ENCODE measurements around the gene GOLGA5. TPM values are rescaled to one million over a fixed set of nuclear protein-coding genes. Genes with fewer than 3 reads are reported as not detected.
"Not testable (repeated sequence)": the region's sequence is repeated elsewhere in the genome, so short reads cannot be mapped to it uniquely, and the experiment has no call there.

The GOLGA5 gene
- total and polyA plus RNA-seq, 2 donors (not counting 3 experiments of a cell fraction or from before 2014, with no cell fraction given): 16.3 to 28.9 TPM

GRCh38 chr14:92813201-92813600 lies 19.1 kb downstream of the GOLGA5 start:
- BruUV-seq (replicated peaks): no TSS peak
- H3K79me2 ChIP-seq (ENCODE audit: control insufficient read depth, insufficient read depth, low read length): no peaks in the 10 kb centered on the region
- dilution Hi-C loops (cut with MboI; ENCODE audit: extremely low pct_ligation_motif_present, low sequenced_read_pairs) (no loop called here), intact Hi-C loops (cut with micrococcal nuclease) (no loop called here)
- DNase-seq (ENCODE audit: low read depth, low spot score) (no peak), FAIRE-seq (no peak)
- H3K9me1 ChIP-seq (replicated peaks; ENCODE audit: control insufficient read depth, extremely low read depth, insufficient read depth, low read length): no peaks in the 10 kb centered on the region
- ChIA-PET CTCF (interaction anchor here (2.8 kb wide), 1 partner anchor 10 kb away, joined by 11 read pairs; no protein-coding TSS in a partner anchor), POLR2A (interaction anchor here (1.3 kb wide), 1 partner anchor 19 kb away, joined by 4 read pairs; the partner anchor contains the start of gene GOLGA5)
- no peak overlapping the region for H3K4me2 ChIP-seq (ENCODE audit: insufficient read depth, low read length)
- no peak overlapping the region for H2AFZ ChIP-seq (ENCODE audit: low read depth, low read length)
- peaks cover 23 to 29% of the 10 kb centered on the region in 2 experiments for H3K36me3 ChIP-seq (ENCODE audit: control insufficient read depth in 2 of 2, extremely low read depth in 1 of 2, insufficient read depth in 2 of 2, low read length in 2 of 2)
- H3K27ac ChIP-seq (ENCODE audit: insufficient read depth, low read depth, low read length): no peak overlapping the region
- H3K27me3 ChIP-seq (ENCODE audit: control insufficient read depth in 2 of 2, insufficient read depth in 2 of 2, low read length in 2 of 2): no peaks in the 10 kb centered on the region
- no peaks in the 10 kb centered on the region for H4K20me1 ChIP-seq (replicated peaks; ENCODE audit: control insufficient read depth, extremely low read depth, insufficient read depth, low read length)
- H3K9me3 ChIP-seq (replicated peaks; ENCODE audit: control insufficient read depth, insufficient read depth, low read length): no peaks in the 10 kb centered on the region
- no peak for TF ChIP-seq EZH2 (IDR thresholded peaks at IDR 0.05; ENCODE audit: borderline replicate concordance, low read depth, low read length, severe bottlenecking)
- no peak for TF ChIP-seq POLR2A (IDR thresholded peaks at IDR 0.05; ENCODE audit: low read depth, low read length)
- H3K4me3 ChIP-seq (replicated peaks in 1 of 3; ENCODE audit: insufficient read depth in 1 of 3, low read depth in 1 of 3, low read length in 3 of 3): no peak overlapping the region
- no peaks in the 10 kb centered on the region for H3K4me1 ChIP-seq (ENCODE audit: control insufficient read depth, extremely low read depth, insufficient read depth, low read length)
- H3K9ac ChIP-seq (replicated peaks; ENCODE audit: extremely low read depth, insufficient read depth, low read length): no peak overlapping the region

GRCh38 chr14:92819011-92819597 lies 25.0 kb downstream of the GOLGA5 start:
- Histone ChIP-seq H3K9ac (replicated peaks; ENCODE audit: extremely low read depth, insufficient read depth, low read length) (no peak overlapping the region), H3K27me3 (ENCODE audit: control insufficient read depth in 2 of 2, insufficient read depth in 2 of 2, low read length in 2 of 2) (no peaks in the 10 kb centered on the region), H4K20me1 (replicated peaks; ENCODE audit: control insufficient read depth, extremely low read depth, insufficient read depth, low read length) (no peaks in the 10 kb centered on the region), H3K9me1 (replicated peaks; ENCODE audit: control insufficient read depth, extremely low read depth, insufficient read depth, low read length) (no peaks in the 10 kb centered on the region), H3K4me2 (ENCODE audit: insufficient read depth, low read length) (no peak overlapping the region), H3K4me1 (ENCODE audit: control insufficient read depth, extremely low read depth, insufficient read depth, low read length) (no peaks in the 10 kb centered on the region), H3K36me3 (ENCODE audit: control insufficient read depth in 2 of 2, extremely low read depth in 1 of 2, insufficient read depth in 2 of 2, low read length in 2 of 2) (peaks cover 15 to 25% of the 10 kb centered on the region in 2 experiments), H3K79me2 (ENCODE audit: control insufficient read depth, insufficient read depth, low read length) (no peaks in the 10 kb centered on the region), H3K27ac (ENCODE audit: insufficient read depth, low read depth, low read length) (no peak overlapping the region), H3K4me3 (replicated peaks in 1 of 3; ENCODE audit: insufficient read depth in 1 of 3, low read depth in 1 of 3, low read length in 3 of 3) (no peak overlapping the region), H3K9me3 (replicated peaks; ENCODE audit: control insufficient read depth, insufficient read depth, low read length) (no peaks in the 10 kb centered on the region), H2AFZ (ENCODE audit: low read depth, low read length) (no peak overlapping the region)
- POLR2A ChIA-PET: no interaction called here
- intact Hi-C loops (cut with micrococcal nuclease) (no loop called here), dilution Hi-C loops (cut with MboI; ENCODE audit: extremely low pct_ligation_motif_present, low sequenced_read_pairs) (no loop called here)
- no peak for DNase-seq (ENCODE audit: low read depth, low spot score)
- no peak for FAIRE-seq
- TF ChIP-seq FOS (IDR thresholded peaks at IDR 0.05; ENCODE audit: borderline replicate concordance, insufficient read depth, low read length): no peak
- TF ChIP-seq POLR2AphosphoS5 (IDR thresholded peaks at IDR 0.05; ENCODE audit: insufficient read depth, low read depth, low read length): no peak
- no peak for TF ChIP-seq MAX (IDR thresholded peaks at IDR 0.05; ENCODE audit: insufficient read depth, insufficient read length)
- TF ChIP-seq MYC (IDR thresholded peaks at IDR 0.05; ENCODE audit: low read depth, low read length): no peak
- no peak for TF ChIP-seq EZH2 (IDR thresholded peaks at IDR 0.05; ENCODE audit: borderline replicate concordance, low read depth, low read length, severe bottlenecking)
- TF ChIP-seq GATA2 (IDR thresholded peaks at IDR 0.05; ENCODE audit: insufficient read depth, insufficient read length, low read depth, low read length): no peak
- no peak for TF ChIP-seq POLR2A (IDR thresholded peaks at IDR 0.05; ENCODE audit: low read depth, low read length)
- no peak for TF ChIP-seq JUN (IDR thresholded peaks at IDR 0.05; ENCODE audit: borderline replicate concordance, insufficient read depth, insufficient read length, low read depth)
- no TSS peak for BruUV-seq (replicated peaks)
- CTCF ChIA-PET: no interaction called here

- CTCF ChIA-PET; H3K9me1 ChIP-seq (replicated peaks; ENCODE audit: control insufficient read depth, extremely low read depth, insufficient read depth, low read length); H4K20me1 ChIP-seq (replicated peaks; ENCODE audit: control insufficient read depth, extremely low read depth, insufficient read depth, low read length); BruUV-seq (replicated peaks); FAIRE-seq; dilution Hi-C loops (cut with MboI; ENCODE audit: extremely low pct_ligation_motif_present, low sequenced_read_pairs); H3K4me3 ChIP-seq (replicated peaks in 1 of 3; ENCODE audit: insufficient read depth in 1 of 3, low read depth in 1 of 3, low read length in 3 of 3); H3K27me3 ChIP-seq (ENCODE audit: control insufficient read depth in 2 of 2, insufficient read depth in 2 of 2, low read length in 2 of 2); DNase-seq (ENCODE audit: low read depth, low spot score); H3K9me3 ChIP-seq (replicated peaks; ENCODE audit: control insufficient read depth, insufficient read depth, low read length); POLR2A ChIA-PET; intact Hi-C loops (cut with micrococcal nuclease); H2AFZ ChIP-seq (ENCODE audit: low read depth, low read length); H3K79me2 ChIP-seq (ENCODE audit: control insufficient read depth, insufficient read depth, low read length); H3K9ac ChIP-seq (replicated peaks; ENCODE audit: extremely low read depth, insufficient read depth, low read length); H3K27ac ChIP-seq (ENCODE audit: insufficient read depth, low read depth, low read length); H3K4me2 ChIP-seq (ENCODE audit: insufficient read depth, low read length); H3K4me1 ChIP-seq (ENCODE audit: control insufficient read depth, extremely low read depth, insufficient read depth, low read length): not testable (repeated sequence)
- peaks cover 15 to 26% of the 10 kb centered on the region in 2 experiments for H3K36me3 ChIP-seq (ENCODE audit: control insufficient read depth in 2 of 2, extremely low read depth in 1 of 2, insufficient read depth in 2 of 2, low read length in 2 of 2)
Measured at GRCh38 chr14:92819680-92820535, 25.8 kb downstream of the GOLGA5 start.

All from endothelial cell of umbilical vein (primary cell).